ENCODE data around the gene MCRIP2. TPM values are rescaled to one million over a fixed set of nuclear protein-coding genes. Genes with fewer than 3 reads are reported as not detected.

Gene MCRIP2
- total RNA-seq, 1 donor from 2014 or later = 16.6 TPM

DNA sequence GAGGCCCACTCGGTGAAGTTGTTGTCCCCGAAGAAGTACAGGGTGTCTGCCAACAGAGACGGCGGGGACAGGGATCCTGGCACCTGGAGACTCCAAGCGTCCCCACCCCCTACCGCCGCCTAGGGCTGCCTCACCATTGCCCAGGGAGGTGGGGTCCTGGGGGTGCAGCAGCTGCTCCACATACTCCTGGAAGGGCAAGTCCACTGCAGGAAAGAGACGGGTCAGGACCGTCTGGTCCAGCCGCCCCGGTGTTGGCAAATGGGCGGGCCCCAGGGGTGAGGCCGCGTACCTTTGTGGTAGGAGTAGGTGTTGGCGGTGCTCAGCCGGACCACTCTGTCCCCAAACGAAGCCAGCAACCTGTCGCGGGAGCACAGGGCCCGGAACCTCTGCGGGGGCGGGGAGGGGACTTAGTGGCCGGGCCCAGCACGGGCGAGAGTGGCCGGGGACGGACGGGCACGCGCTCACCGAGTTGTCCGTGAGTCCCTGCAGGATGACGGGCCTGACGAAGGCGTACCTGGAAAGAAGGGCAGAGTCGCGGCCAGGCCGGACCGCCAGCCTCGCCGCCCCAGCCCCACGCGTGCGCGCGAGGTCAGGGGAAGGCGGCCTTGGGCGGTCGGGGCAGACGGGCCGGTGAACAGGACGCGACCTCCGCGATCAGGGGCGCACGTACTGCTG, 41.9 kb downstream of the MCRIP2 start:
- no peak for DNase-seq
- no peak overlapping the region for H3K27ac Mint-ChIP-seq (ENCODE audit: unreplicated experiment)
- H3K4me1 Mint-ChIP-seq (ENCODE audit: low read depth, unreplicated experiment) = peaks cover 9% of the 10 kb centered on the region
- no peaks in the 10 kb centered on the region for H3K36me3 Mint-ChIP-seq (ENCODE audit: unreplicated experiment)
- H3K4me3 Mint-ChIP-seq (ENCODE audit: unreplicated experiment) = peak overlapping the region; percentile 67
- no peak for TF ChIP-seq CTCF (IDR thresholded peaks at IDR 0.05; ENCODE audit: partially characterized antibody, unreplicated experiment)
- H3K9me3 Mint-ChIP-seq (ENCODE audit: unreplicated experiment) = peaks cover 8% of the 10 kb centered on the region
- peaks cover 11% of the 10 kb centered on the region for H3K27me3 Mint-ChIP-seq (ENCODE audit: unreplicated experiment)

DNA sequence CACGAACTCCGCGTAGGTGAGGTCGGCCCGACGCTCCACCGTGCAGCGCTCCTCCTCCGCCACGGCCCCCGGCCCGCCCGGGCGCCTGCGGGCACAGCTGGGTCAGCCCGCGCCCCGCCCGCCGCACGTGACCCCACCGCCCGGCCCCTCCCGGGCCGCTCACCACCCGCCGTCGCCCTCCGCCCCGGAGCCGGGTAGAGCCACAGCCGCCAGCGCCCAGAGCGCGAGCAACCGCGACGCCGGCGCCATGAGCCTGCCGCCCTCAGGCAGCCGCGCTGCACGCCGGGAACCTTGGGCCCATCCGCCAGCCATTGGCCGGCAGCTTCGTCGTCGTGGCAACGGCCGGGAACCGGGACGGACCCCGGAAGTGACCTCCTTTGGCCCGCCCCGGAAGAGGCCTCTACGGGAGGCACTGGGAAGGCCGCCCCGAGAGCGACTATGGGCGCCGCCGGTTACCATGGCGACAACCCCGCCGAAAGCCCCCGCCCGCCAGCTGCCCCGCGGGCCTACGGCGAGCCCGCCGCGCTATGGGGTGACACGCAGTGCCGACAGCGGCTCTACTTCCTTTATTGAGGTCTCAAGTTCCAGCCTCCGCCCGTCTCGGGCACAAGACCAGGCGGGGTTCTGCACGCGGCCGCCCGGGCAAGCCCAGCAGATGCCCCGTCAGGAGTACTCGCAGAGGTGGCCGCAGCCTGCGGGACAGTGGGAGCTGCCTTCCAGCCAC, 42.6 kb downstream of the MCRIP2 start, which contains the start of gene JMJD8:
Gene JMJD8, minus strand, starts transcription at position 264 of the 724 bp plus-strand sequence. Its CDS starts 15 bp downstream, at position 249.
- DNase-seq = peak; percentile 98
- Mint-ChIP-seq H3K4me3 (ENCODE audit: unreplicated experiment) (peak within 1 kb of the TSS; percentile 67), H3K4me1 (ENCODE audit: low read depth, unreplicated experiment) (peaks cover 9% of the 10 kb centered on the region), H3K27ac (ENCODE audit: unreplicated experiment) (no peak within 1 kb of the TSS), H3K36me3 (ENCODE audit: unreplicated experiment) (no peaks in the 10 kb centered on the region), H3K9me3 (ENCODE audit: unreplicated experiment) (peaks cover 5% of the 10 kb centered on the region), H3K27me3 (ENCODE audit: unreplicated experiment) (peaks cover 15% of the 10 kb centered on the region)
- TF ChIP-seq CTCF (IDR thresholded peaks at IDR 0.05; ENCODE audit: partially characterized antibody, unreplicated experiment) = no peak

DNA sequence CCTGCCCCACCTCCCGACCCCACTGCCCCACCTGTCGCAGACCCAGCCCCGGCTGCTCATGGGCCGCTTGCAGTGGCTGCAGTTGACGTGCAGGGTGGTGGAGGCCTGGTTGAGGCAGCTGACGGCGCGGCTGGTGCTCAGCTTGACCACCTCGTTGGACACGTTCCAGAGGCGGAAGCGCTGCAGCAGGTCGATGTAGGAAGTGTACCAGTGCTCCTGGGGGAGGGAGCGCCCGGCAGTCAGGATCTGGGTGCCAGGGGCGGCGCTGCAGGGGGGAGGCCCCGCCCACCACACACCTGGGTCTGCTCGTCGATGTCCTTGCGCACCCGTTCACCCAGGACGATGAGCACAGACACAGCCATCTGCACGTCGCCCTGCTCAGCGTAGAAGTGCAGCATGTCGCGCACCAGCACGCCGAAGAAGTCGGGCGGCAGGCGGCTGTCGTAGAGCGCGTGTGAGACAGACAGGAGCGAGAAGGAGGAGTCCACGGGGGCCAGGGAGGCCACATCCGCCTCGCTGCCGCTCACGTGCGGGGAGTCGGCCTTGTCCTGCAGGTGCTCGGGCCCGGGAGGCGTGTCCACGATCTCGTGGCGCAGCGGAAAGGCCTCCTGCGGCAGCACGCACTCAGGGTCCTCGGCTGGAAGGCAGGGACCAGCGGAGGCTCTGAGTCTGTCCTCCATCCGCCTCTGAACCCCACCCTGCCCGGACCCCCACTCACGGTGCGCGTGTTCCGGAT, 43.5 kb downstream of the MCRIP2 start:
- no peaks in the 10 kb centered on the region for H3K36me3 Mint-ChIP-seq (ENCODE audit: unreplicated experiment)
- H3K27me3 Mint-ChIP-seq (ENCODE audit: unreplicated experiment) = peaks cover 13% of the 10 kb centered on the region
- DNase-seq = no peak

DNA sequence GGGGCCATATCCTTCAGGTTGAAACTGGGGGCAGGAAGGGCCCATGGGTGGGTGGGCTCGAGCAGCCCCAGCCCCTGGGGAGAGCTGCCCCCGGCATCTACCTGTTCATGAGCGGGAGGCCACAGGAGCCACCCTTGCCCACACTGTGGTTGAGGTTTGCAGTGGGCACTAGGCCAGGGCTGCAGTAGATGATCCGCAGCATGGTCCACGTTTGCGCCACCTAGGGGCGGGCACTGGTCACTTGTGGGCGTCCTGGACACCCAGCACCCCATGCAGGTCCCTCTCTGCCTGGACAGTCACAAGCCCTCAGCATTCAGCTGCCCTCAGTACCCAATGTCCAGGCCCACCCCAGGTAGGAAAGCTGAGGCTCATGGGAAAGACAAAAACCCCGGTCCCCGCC, 44.3 kb downstream of the MCRIP2 start:
- H3K27me3 Mint-ChIP-seq (ENCODE audit: unreplicated experiment) = peaks cover 16% of the 10 kb centered on the region
- no peak overlapping the region for H3K27ac Mint-ChIP-seq (ENCODE audit: unreplicated experiment)
- TF ChIP-seq CTCF (IDR thresholded peaks at IDR 0.05; ENCODE audit: partially characterized antibody, unreplicated experiment) = peak; percentile 59
- H3K36me3 Mint-ChIP-seq (ENCODE audit: unreplicated experiment) = no peaks in the 10 kb centered on the region
- peak; percentile 67 for DNase-seq
- peaks cover 10% of the 10 kb centered on the region for H3K4me1 Mint-ChIP-seq (ENCODE audit: low read depth, unreplicated experiment)
- H3K9me3 Mint-ChIP-seq (ENCODE audit: unreplicated experiment) = peaks cover 9% of the 10 kb centered on the region
- H3K4me3 Mint-ChIP-seq (ENCODE audit: unreplicated experiment) = no peak overlapping the region

More for the DNA sequence above, 43.5 kb downstream of the MCRIP2 start:
- H3K9me3 Mint-ChIP-seq (ENCODE audit: unreplicated experiment) = peaks cover 5% of the 10 kb centered on the region
- peaks cover 11% of the 10 kb centered on the region for H3K4me1 Mint-ChIP-seq (ENCODE audit: low read depth, unreplicated experiment)
- H3K27ac Mint-ChIP-seq (ENCODE audit: unreplicated experiment) = no peak overlapping the region
- no peak overlapping the region for H3K4me3 Mint-ChIP-seq (ENCODE audit: unreplicated experiment)
- no peak for TF ChIP-seq CTCF (IDR thresholded peaks at IDR 0.05; ENCODE audit: partially characterized antibody, unreplicated experiment)
